Peyer's patch (tissue), 4 donors: ENCODE results near the gene PDHX. TPM values are rescaled to one million over a fixed set of nuclear protein-coding genes. Genes with fewer than 3 reads are reported as not detected.

ENCODE experiments used
- DNase-seq, 3 donors: peaks; one replicate each; pipeline ENCODE4 v3.0.0-alpha.2; 2017 to 2019
- H3K27ac ChIP-seq, 4 donors: fragments of 200-600 bp; sonication (generic); one replicate each; pipeline ENCODE4 v1.5.1; 2016 to 2019
- H3K27me3 ChIP-seq, 2 donors: fragments of 200-600 bp; sonication (generic); one replicate each; pipeline ENCODE4 v1.5.1; 2019
- H3K36me3 ChIP-seq, 3 donors: fragments of 200-600 bp; sonication (generic); one replicate each; pipeline ENCODE4 v1.5.1; 2016 to 2019
- H3K4me1 ChIP-seq, 4 donors: fragments of 200-600 bp; sonication (generic); one replicate each; pipeline ENCODE4 v1.5.1; 2016 to 2019
- H3K4me3 ChIP-seq, 4 donors: fragments of 200-600 bp; sonication (generic); 1 replicate in 3 of 4; 2 replicates in 1 of 4; pipeline ENCODE4 v1.5.1; 2016 to 2019; ENCODE audit warnings: mild to moderate bottlenecking in 1 of 4
- H3K9me3 ChIP-seq, 4 donors: fragments of 200-600 bp; sonication (generic); one replicate each; pipeline ENCODE4 v1.5.1; 2016 to 2019; ENCODE audit warnings: mild to moderate bottlenecking in 1 of 4
- POLR2A ChIP-seq, 2 donors: fragments of 450-650 bp; IDR thresholded peaks; one replicate each; pipeline ENCODE4 v1.5.1; 2017; ENCODE audit warnings: antibody characterized with exemption in 2 of 2, mild to moderate bottlenecking in 2 of 2, moderate library complexity in 2 of 2
- total RNA-seq, 4 donors: library from RNA; depleted of rRNA; stranded (reverse); fragments of >200 nt; gene quantifications; one replicate each; pipeline ENCODE4 v1.1.0, GENCODE V29; 2016
- TF ChIP-seq, protein P1 (sequence below), 6 experiments: fragments of 450-650 bp in 4 of 6; fragments of 200-600 bp in 2 of 6; sonication (generic) in 1 of 6; IDR thresholded peaks; one replicate each; pipeline ENCODE4 v1.5.1; 2017 to 2019; ENCODE audit warnings: antibody characterized with exemption in 6 of 6, mild to moderate bottlenecking in 3 of 6, moderate library complexity in 1 of 6

The PDHX gene
- total RNA-seq, 4 donors from 2014 or later, result 15.4 to 87.5 (median 22.4) TPM

DNA sequence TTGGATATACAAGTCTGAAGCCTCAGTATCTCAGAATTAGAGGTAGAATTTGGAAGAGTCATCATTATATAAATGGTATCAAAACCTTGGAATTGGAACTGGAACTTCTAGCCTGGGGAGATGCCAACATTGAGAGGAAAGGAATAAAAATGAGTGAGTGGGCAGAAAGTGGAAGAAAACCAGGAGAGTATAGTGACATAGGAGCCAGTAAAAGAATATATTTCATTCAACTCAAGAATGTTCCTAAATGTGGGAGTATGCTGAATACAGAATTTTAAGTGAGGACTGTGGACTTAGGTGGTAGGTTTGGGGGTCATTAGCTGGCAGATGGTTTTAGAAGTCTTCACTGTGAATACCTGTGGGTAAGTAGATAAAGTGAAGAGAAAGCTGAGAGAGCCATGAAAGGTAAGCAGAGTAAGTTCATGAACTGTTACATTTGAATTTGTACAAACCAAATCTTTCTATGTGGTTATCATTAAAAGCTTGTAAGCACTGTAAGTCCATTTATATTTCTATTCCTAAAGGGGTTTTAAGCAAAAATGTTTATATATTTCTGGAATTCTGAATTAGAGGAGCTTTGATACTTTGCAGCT lies 60.2 kb downstream of the PDHX start:
- no peak overlapping the region for H3K27ac ChIP-seq

DNA sequence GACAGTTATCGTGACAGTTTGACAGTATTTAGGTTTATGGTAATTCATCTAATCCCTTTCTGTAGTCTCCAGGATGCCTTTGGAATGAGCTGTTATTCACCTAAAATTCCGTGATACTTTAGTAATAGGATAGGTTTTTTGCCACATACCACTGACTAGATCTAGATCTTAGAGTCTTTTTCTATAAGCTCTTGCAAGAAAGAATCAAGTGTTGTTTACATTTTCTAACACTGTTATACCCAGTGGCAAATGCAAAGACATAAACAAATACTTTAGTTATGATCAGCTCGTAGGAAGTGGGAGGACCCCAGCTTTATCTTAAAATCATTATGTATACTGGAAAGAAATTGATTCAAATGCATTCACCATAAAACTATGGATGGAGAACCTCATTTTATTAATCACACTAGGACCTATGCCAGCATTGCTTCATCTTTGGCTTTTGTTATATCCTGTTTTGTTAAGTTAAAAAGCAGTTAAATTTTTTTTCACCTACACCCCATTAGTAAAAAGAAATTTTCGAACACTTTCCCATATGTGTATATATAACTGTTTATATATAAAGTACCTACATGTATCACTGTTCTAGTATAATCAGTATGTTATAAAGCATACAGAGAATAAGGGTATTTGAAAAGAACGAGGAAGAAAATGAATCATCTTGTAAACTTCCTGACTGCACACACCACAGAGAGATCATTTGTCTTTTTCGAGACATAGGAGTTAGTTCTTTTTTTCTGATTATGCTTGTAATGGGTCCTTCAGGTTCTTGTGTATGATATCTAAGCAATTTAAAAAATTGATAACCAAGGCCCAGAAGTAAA lies 60.9 kb downstream of the PDHX start:
- no peak for DNase-seq
- H3K4me3 ChIP-seq, result no peak overlapping the region
- peaks cover 0 to 26% (median 0%) of the 10 kb centered on the region in 3 donors for H3K36me3 ChIP-seq
- no peaks in the 10 kb centered on the region for H3K4me1 ChIP-seq
- TF ChIP-seq POLR2A (IDR thresholded peaks at IDR 0.05), result no peak
- TF ChIP-seq, protein P1, sequence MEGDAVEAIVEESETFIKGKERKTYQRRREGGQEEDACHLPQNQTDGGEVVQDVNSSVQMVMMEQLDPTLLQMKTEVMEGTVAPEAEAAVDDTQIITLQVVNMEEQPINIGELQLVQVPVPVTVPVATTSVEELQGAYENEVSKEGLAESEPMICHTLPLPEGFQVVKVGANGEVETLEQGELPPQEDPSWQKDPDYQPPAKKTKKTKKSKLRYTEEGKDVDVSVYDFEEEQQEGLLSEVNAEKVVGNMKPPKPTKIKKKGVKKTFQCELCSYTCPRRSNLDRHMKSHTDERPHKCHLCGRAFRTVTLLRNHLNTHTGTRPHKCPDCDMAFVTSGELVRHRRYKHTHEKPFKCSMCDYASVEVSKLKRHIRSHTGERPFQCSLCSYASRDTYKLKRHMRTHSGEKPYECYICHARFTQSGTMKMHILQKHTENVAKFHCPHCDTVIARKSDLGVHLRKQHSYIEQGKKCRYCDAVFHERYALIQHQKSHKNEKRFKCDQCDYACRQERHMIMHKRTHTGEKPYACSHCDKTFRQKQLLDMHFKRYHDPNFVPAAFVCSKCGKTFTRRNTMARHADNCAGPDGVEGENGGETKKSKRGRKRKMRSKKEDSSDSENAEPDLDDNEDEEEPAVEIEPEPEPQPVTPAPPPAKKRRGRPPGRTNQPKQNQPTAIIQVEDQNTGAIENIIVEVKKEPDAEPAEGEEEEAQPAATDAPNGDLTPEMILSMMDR (IDR thresholded peaks at IDR 0.05), result no peak
- H3K27ac ChIP-seq, result no peak overlapping the region
- H3K9me3 ChIP-seq, result no peaks in the 10 kb centered on the region
- no peaks in the 10 kb centered on the region for H3K27me3 ChIP-seq

More for the DNA sequence above, 60.2 kb downstream of the PDHX start:
- no peaks in the 10 kb centered on the region for H3K9me3 ChIP-seq
- H3K4me3 ChIP-seq, result no peak overlapping the region
- TF ChIP-seq, protein P1 (IDR thresholded peaks at IDR 0.05), result no peak
- TF ChIP-seq POLR2A (IDR thresholded peaks at IDR 0.05), result no peak
- no peaks in the 10 kb centered on the region for H3K27me3 ChIP-seq
- no peaks in the 10 kb centered on the region for H3K4me1 ChIP-seq
- peaks cover 0 to 26% (median 0%) of the 10 kb centered on the region in 3 donors for H3K36me3 ChIP-seq
- no peak for DNase-seq

DNA sequence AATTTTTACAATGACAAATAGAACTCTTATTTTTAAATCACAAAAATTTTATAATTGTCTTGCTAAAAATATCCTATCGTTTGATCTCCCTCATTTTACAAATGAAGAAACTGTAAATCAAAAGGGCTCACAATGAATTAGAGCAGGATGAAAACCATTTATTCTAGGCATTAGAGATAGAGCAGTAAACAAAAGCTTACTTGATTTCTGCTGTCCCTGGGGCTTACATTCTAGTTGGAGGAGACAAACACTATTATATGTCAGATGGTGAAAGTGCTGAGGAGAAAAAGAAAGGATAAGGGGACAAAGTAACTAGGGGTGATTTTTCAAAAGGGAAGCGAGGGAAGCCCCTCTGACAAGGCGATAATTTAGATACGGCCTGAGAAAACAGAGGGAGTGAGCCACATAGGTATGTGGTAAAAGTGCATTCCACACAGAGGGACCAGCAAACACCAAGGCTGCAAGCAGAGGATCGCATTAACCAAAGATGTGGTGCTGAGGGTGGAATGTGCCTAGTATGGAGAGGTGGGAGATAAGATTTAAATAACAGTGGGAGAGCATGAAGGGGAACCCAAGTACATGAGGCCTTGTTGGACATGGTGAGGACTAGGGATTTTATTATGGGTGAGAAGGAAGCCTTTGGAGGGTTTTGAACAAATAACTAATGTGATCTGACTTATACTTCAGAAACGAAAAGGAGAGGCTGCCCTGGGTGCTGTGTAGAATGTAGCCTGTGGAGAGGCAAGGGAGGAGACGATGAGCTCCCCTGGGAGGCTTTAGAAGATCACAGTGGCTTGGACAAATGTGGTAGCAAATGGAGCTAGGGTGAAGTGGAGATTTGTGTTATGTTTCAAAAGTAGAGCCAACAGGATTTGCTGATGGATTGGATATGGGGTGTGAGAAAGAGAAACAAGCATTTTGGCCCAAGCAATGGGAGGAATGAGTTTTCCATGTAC lies 62.1 kb downstream of the PDHX start:
- Histone ChIP-seq H3K27ac (no peak overlapping the region), H3K27me3 (no peaks in the 10 kb centered on the region), H3K4me3 (no peak overlapping the region), H3K9me3 (no peaks in the 10 kb centered on the region), H3K36me3 (peaks cover 0 to 20% (median 0%) of the 10 kb centered on the region in 3 donors), H3K4me1 (no peaks in the 10 kb centered on the region)
- no peak for DNase-seq
- TF ChIP-seq, protein P1 (IDR thresholded peaks at IDR 0.05), result no peak
- no peak for TF ChIP-seq POLR2A (IDR thresholded peaks at IDR 0.05)

DNA sequence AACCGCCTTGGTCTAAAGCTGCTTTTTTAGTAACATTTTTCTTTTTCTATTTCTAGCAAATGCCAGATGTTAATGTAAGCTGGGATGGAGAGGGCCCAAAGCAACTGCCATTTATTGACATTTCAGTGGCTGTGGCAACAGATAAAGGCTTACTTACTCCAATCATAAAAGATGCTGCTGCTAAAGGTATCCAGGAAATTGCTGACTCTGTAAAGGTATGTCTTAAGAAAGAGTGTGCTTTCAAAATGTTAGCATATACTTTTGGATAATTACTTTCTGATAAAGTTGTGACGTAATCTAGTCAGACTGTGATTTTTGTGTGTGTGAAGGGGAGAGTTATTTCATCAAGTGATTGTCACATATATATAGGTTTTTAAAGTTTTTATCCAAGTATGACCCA lies 68.1 kb downstream of the PDHX start:
- Histone ChIP-seq H3K9me3 (no peaks in the 10 kb centered on the region), H3K27me3 (no peaks in the 10 kb centered on the region), H3K4me3 (no peak overlapping the region), H3K27ac (no peak overlapping the region), H3K36me3 (peaks cover 0 to 28% (median 0%) of the 10 kb centered on the region in 3 donors), H3K4me1 (no peaks in the 10 kb centered on the region)
- DNase-seq, result no peak
- TF ChIP-seq, protein P1 (IDR thresholded peaks at IDR 0.05), result no peak
- TF ChIP-seq POLR2A (IDR thresholded peaks at IDR 0.05), result no peak

DNA sequence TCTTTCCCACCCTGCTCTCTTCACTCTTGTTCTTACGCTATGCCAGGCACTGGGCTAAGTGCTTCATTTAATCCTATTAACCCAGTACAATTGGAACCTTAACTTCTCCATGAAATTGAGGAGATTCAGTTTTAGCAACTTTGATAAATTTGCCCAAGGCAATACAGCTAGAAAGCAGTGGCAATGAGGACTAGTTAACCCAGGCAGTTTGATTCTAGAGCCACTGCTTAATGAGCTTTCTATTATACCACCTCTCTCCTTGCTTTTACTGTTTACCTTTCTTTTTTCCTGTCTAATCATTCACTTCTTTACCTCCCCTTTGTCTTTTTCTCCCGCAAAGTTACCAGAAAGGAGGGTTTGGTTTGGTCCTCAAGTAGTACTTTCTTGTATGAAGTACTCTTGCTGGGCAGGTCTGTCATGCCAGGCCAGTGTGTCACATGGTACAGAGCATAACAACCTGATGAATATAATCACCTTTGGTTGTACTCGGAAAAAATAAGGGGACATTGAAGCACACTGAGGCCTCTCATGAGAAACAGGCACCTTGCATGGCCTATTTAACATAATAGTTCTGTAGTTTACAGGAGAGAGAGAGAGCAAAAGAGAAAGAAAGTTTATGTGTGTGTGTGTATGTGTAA lies 70.6 kb downstream of the PDHX start:
- TF ChIP-seq, protein P1 (IDR thresholded peaks at IDR 0.05), result no peak
- no peak for TF ChIP-seq POLR2A (IDR thresholded peaks at IDR 0.05)
- no peak for DNase-seq
- Histone ChIP-seq H3K9me3 (no peaks in the 10 kb centered on the region), H3K36me3 (peaks cover 0 to 28% (median 0%) of the 10 kb centered on the region in 3 donors), H3K4me3 (no peak overlapping the region), H3K4me1 (no peaks in the 10 kb centered on the region), H3K27me3 (no peaks in the 10 kb centered on the region), H3K27ac (no peak overlapping the region)
